Cardiac fibroblast (primary cell): ENCODE data around the gene FRRS1.

Experiments used
- DNase-seq, 2 donors: peaks; one replicate each; pipeline versions ENCODE4 v3.0.0 to v3.0.0-alpha.2; 2010; ENCODE audit warnings: low read depth in 2 of 2
- H3K4me3 ChIP-seq, 2 donors: replicated peaks in 1 of 2; 1 replicate in 1 of 2; 2 replicates in 1 of 2; pipeline ENCODE4 v1.5.1; 2011; ENCODE audit warnings: low read depth in 2 of 2, low read length in 2 of 2, mild to moderate bottlenecking in 2 of 2, moderate library complexity in 1 of 2
- TF ChIP-seq, protein P1 (sequence below): IDR thresholded peaks from one replicate; pipeline ENCODE4 v1.5.1; 2011; ENCODE audit warnings: low read depth, mild to moderate bottlenecking, low read length, inconsistent platforms

Gene FRRS1

DNA sequence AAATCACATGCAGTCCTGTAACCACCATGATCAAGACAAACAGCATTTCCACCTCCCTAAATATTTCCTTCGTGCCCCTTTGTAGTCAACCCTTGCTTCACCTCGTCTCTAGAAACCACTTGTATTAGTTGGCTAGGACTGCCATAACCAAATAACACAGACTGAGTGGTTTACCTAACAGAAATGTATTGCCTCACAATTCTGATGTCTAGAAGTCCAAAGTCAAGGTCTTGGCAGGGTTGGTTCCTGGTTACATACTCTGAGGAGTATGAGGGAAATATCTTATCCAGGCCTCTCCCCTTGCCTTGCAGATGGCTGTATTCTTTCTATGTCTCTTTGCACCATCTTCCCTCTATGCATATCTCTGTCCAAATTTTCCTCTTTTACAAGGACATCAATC, 23.3 kb upstream of the FRRS1 start:
- H3K4me3 ChIP-seq: no peak overlapping the region
- TF ChIP-seq, protein P1, sequence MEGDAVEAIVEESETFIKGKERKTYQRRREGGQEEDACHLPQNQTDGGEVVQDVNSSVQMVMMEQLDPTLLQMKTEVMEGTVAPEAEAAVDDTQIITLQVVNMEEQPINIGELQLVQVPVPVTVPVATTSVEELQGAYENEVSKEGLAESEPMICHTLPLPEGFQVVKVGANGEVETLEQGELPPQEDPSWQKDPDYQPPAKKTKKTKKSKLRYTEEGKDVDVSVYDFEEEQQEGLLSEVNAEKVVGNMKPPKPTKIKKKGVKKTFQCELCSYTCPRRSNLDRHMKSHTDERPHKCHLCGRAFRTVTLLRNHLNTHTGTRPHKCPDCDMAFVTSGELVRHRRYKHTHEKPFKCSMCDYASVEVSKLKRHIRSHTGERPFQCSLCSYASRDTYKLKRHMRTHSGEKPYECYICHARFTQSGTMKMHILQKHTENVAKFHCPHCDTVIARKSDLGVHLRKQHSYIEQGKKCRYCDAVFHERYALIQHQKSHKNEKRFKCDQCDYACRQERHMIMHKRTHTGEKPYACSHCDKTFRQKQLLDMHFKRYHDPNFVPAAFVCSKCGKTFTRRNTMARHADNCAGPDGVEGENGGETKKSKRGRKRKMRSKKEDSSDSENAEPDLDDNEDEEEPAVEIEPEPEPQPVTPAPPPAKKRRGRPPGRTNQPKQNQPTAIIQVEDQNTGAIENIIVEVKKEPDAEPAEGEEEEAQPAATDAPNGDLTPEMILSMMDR: no peak
- no peak for DNase-seq

DNA sequence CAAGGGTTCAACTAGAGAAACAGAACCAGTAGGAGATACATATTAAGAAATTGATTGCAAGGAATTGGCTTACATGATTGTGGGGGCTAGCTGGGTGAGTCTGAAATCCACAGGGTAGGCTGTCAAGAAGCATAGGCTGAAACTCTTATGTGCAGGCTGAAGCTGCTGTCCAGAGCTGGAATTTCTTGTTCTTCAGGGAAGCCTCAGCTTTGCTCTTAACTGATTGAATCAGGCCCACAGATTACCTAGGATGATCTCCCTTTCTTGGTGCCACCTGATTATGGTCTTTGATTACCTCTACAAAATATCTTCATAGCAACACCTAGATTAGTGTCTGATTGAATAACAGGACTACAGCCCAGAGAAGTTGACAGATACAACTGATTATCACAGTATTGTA, 22.5 kb upstream of the FRRS1 start:
- no peak for DNase-seq
- TF ChIP-seq, protein P1: no peak
- no peak overlapping the region for H3K4me3 ChIP-seq

DNA sequence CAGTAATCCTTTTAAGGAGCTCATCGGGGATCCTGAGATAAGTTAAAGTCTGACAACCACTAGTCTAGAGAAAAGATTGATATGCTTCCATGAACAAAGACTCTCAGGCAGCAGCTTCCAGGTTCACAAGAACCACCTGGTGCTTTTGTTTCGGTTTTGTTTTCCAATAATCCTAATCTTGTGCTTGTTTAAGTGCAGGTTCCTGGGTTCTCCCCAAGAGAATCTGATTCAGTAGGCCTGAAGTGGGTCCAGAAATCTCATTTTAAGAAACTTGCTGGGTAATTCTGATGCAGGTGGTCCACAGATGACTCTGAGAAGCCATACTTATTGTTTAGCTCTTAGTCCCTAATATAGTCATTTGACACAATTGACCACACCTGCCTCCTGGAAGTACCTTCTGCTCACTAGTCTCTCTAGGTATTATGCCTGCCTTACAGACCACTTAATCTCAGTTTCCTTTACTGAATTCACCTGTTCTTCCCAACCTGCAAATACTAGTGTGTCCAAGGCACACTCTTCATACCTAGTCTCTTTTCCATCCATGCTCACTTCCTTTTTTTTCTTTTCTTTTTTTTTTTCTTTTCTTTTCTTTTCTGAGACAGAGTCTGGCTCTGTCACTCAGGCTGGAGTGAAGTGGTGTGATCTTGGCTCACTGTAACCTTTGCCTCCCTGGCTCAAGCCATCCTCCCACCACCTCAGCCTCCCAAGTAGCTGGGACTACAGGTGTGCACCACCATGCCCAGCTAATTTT, 20.5 kb upstream of the FRRS1 start:
- DNase-seq: no peak
- no peak overlapping the region for H3K4me3 ChIP-seq
- TF ChIP-seq, protein P1: no peak

DNA sequence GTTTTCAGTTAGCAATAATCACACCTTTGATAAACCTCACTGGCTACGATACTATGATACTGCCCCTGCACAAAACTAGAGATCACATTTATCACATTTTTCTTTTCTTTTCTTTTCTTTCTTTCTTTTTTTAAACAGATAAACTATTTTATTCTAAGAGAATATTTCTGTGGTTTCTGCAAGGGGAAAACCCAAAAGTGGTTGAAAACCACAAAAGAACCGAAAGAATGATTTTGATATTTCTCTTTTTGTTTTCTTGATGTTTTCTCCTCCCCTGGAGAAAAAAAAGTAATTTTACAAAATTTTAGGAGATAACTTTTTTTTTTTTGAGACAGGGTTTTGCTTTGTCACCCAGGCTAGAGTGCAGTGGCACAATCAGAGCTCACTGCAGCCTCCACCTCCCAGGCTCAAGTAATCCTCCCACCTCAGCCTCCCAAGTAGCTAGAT, 18.4 kb upstream of the FRRS1 start:
- no peak overlapping the region for H3K4me3 ChIP-seq
- TF ChIP-seq, protein P1: no peak
- no peak for DNase-seq

DNA sequence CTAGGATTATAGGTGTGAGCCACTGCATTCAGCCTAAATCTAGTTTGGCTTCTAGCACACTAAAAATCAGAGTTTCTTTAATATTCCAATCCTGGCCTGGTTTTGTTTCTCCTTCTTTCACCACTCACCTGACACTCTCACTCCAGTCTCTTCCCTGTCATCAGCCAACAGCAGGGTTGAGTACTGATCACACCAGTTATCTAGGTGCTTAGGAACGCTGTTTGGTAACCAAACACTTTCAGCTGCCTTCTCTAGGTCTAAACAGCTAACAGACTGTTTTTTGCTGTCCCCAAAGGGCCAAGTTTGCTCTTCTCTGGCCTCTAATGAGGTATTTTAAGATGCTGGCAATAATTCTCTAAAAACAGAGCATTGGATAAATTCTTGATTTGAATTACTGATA, 17.7 kb upstream of the FRRS1 start:
- DNase-seq: no peak
- no peak overlapping the region for H3K4me3 ChIP-seq
- TF ChIP-seq, protein P1: no peak

DNA sequence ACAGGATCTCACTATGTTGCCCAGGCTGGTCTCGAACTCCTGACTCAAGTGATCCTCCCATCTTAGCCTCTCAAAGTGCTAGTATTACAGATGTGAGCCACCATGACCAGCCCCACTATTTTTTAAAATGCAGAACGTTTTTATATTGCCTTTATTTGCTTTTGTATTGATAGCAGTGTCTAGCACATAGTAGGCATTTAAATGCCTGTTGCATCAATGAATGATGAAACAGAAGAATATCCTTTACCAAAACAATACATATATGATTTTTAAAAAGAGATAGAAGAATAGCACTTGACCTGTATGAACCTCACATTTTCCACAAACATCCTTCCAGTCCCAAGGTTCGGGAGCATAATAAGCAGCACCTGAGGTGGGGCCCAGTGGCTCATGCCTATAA, 16.5 kb upstream of the FRRS1 start:
- no peak overlapping the region for H3K4me3 ChIP-seq
- no peak for DNase-seq
- TF ChIP-seq, protein P1: no peak

DNA sequence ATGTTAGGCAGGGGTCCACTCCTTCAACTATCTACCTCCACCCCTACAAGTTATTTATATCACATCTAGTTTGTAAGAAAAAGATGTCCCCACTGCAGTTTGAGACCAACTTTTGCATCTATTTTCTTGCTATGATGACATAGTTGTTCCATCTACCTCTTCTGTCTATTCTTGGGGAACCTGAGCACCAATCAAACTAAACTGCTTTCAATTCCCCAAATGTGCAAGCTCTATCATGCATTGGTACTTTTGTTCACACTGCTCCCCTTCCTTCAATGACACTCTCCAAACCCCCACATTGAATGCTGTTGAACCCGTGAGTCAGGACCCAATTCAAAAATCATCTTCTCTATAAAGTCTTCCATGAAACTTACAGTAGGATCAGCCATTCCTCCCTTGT, 16.0 kb upstream of the FRRS1 start:
- no peak overlapping the region for H3K4me3 ChIP-seq
- TF ChIP-seq, protein P1: no peak
- DNase-seq: no peak
